HepG2 (cell line): ENCODE measurements around the gene ATP6V0A1. TPM values are rescaled to one million over a fixed set of nuclear protein-coding genes. Genes with fewer than 3 reads are reported as not detected.
A peak's percentile ranks its signal among the peaks of the same experiment; 100 is the strongest.

Experiments
- ATF5 ChIP-seq: sonication (generic); formaldehyde crosslinking; IDR thresholded peaks from 2 replicates; pipeline ENCODE4 v1.4.0; 2020; ENCODE audit warnings: mild to moderate bottlenecking, low read depth, missing genetic modification reagents
- CBFB ChIP-seq: sonication (generic); formaldehyde crosslinking; IDR thresholded peaks from 2 replicates; pipeline ENCODE4 v1.4.0; 2020; ENCODE audit warnings: missing genetic modification reagents
- CREB1 ChIP-seq, 2 experiments: fragments of 450-650 bp in 1 of 2; IDR thresholded peaks; 2 replicates each; pipeline ENCODE4 v1.6.1; 2016 to 2017; ENCODE audit warnings: control low read depth in 1 of 2, mild to moderate bottlenecking in 1 of 2, missing compliant biosample characterization in 1 of 2, missing genetic modification characterization in 1 of 2
- ERF ChIP-seq: IDR thresholded peaks from 2 replicates; pipeline ENCODE4 v1.6.1; 2018; ENCODE audit warnings: missing biosample characterization, missing genetic modification reagents
- FOSL2 ChIP-seq: sonication (generic); formaldehyde crosslinking; IDR thresholded peaks from 2 replicates; pipeline ENCODE4 v1.4.0; 2020; ENCODE audit warnings: missing genetic modification reagents
- NKX3-1 ChIP-seq: sonication (generic); formaldehyde crosslinking; IDR thresholded peaks from 2 replicates; pipeline ENCODE4 v1.5.0; 2020; ENCODE audit warnings: missing genetic modification reagents
- PRDM10 ChIP-seq: sonication (generic); formaldehyde crosslinking; IDR thresholded peaks from 2 replicates; pipeline ENCODE4 v1.4.0; 2020; ENCODE audit warnings: low read depth, missing genetic modification reagents
- SOX5 ChIP-seq: IDR thresholded peaks from 2 replicates; pipeline ENCODE4 v1.6.1; 2016; ENCODE audit warnings: borderline replicate concordance
- THAP9 ChIP-seq: sonication (generic); formaldehyde crosslinking; IDR thresholded peaks from 2 replicates; pipeline ENCODE4; 2020; ENCODE audit warnings: missing genetic modification reagents, mild to moderate bottlenecking, borderline replicate concordance
- TMF1 ChIP-seq: sonication (generic); formaldehyde crosslinking; IDR thresholded peaks from 2 replicates; pipeline ENCODE4 v1.8.1; 2022; ENCODE audit warnings: low read depth, missing genetic modification reagents
- ZFP36L1 ChIP-seq: sonication (generic); formaldehyde crosslinking; IDR thresholded peaks from 2 replicates; pipeline ENCODE4 v1.8.0; 2022; ENCODE audit warnings: mild to moderate bottlenecking, missing genetic modification reagents, moderate library complexity
- ZHX2 ChIP-seq, 2 experiments: sonication (generic) in 1 of 2; formaldehyde crosslinking in 1 of 2; IDR thresholded peaks; 2 replicates each; pipeline versions ENCODE4 v1.6.1 to v1.9.0; 2014 to 2022; ENCODE audit warnings: antibody characterized with exemption in 1 of 2, borderline replicate concordance in 1 of 2, inconsistent platforms in 1 of 2, low read depth in 1 of 2, missing genetic modification reagents in 1 of 2
- ZKSCAN1 ChIP-seq: fragments of 150-350 bp; IDR thresholded peaks from 2 replicates; pipeline ENCODE4 v1.6.1; 2014; ENCODE audit warnings: low read length
- ZKSCAN8 ChIP-seq: IDR thresholded peaks from 2 replicates; pipeline ENCODE4 v1.6.1; 2016; ENCODE audit warnings: borderline replicate concordance, missing genetic modification reagents, missing compliant biosample characterization
- polyA plus RNA-seq, 8 experiments: library from polyadenylated mRNA; depleted of rRNA in 3 of 8; stranded (reverse) in 7 of 8; unstranded in 1 of 8; fragments of >200 nt; fragmentation: Illumina TruSeq in 4 of 8; extraction: Trizol in 4 of 8; gene quantifications; 2 replicates each; pipeline versions ENCODE4 v1.2.1 to v1.2.3, GENCODE V29; 2011 to 2016; ENCODE audit warnings: low read depth in 4 of 8, missing spikeins in 1 of 8, mixed read lengths in 1 of 8; ENCODE audit not compliant: insufficient read depth in 1 of 8
- total RNA-seq, 5 experiments: library from RNA; depleted of rRNA; stranded (reverse); fragments of >200 nt; fragmentation: Illumina TruSeq; extraction: Trizol; gene quantifications; 2 replicates each; pipeline ENCODE4 v1.2.3, GENCODE V29; 2016; ENCODE audit warnings: low read depth in 1 of 5

The ATP6V0A1 gene
- total and polyA plus RNA-seq, 2 of the 13 experiments (the other 11 are each of a cell fraction or from before 2014, with no cell fraction given) = 27.9 to 54.1 TPM

- TF ChIP-seq ZHX2 (IDR thresholded peaks at IDR 0.05; ENCODE audit: low read depth) (peak; percentile 91), ZHX2 (CRISPR knock-in tag; IDR thresholded peaks at IDR 0.05; ENCODE audit: borderline replicate concordance) (no peak), THAP9 (CRISPR knock-in tag) (peak; percentile 70; the same call in 1 of the 2 replicates), FOSL2 (CRISPR knock-in tag) (peak; percentile 62), ZKSCAN8 (CRISPR knock-in tag) (peak; percentile 94), CREB1 (IDR thresholded peaks at IDR 0.05) (peak; percentile 90), CREB1 (CRISPR knock-in tag; IDR thresholded peaks at IDR 0.05) (peak; percentile 92), CBFB (CRISPR knock-in tag) (peak; percentile 90), SOX5 (CRISPR knock-in tag) (peak; percentile 72; the same call in 1 of the 2 replicates), NKX3-1 (CRISPR knock-in tag) (peak; percentile 71), ATF5 (no peak), PRDM10 (CRISPR knock-in tag) (0 out of 2 replicates have a peak, but pooled peaks have one; percentile 40), ZKSCAN1 (no peak), ZFP36L1 (CRISPR knock-in tag) (peak; percentile 96), TMF1 (CRISPR knock-in tag) (no peak), ERF (peak; percentile 98)
Measured at GRCh38 chr17:42554250-42555121, 95.8 kb downstream of the ATP6V0A1 start (continued).
